GM21723 (cell line): ENCODE results near the gene LIPC.
A peak's percentile ranks its signal among the peaks of the same experiment; 100 is the strongest.

Experiments used
- ATAC-seq: cut with Tn5 transposase; IDR thresholded peaks from one replicate; pipeline ENCODE4 v1.9.1; 2021; ENCODE audit warnings: mild to moderate bottlenecking, moderate library complexity; ENCODE audit not compliant: unreplicated experiment

The LIPC gene

DNA sequence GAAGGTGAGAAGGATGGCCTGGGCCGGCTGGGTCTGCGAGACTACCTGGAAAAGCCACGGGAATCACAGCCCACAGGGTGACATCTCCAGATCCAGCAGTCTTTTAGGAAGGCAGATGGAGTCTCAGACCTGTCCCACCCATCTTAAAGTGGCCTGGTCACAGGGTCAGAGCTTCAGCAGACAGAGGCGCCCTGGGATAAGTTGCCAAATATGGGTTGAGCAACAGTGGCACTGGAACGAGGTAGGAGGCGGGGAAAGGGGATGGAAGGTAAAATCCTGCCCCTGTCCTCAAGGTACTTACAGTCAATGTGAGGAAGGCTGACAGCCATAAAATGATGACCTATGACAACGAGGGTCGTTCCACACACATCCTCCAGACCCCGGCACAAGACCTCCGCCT is 80.7 kb downstream of the LIPC start:
- no peak for ATAC-seq

DNA sequence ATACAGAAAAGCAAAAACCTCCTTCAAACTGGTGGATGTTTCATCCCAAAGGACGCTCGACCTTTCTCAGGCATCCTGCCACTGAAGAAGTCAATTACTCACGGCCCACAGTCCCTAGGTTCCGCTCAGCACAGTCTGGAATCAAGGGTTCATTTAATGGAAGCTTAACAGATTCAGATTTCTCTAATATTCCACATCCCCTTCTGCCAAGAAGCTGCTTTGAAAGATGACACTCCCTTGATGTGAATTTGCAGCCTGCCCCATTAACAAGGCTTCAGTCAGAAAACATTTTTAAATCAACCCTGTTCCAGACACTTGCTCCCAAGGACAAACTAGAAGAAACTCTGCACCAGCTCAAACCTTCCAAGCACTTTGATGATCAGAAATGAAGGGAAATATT is 81.2 kb downstream of the LIPC start:
- no peak for ATAC-seq

DNA sequence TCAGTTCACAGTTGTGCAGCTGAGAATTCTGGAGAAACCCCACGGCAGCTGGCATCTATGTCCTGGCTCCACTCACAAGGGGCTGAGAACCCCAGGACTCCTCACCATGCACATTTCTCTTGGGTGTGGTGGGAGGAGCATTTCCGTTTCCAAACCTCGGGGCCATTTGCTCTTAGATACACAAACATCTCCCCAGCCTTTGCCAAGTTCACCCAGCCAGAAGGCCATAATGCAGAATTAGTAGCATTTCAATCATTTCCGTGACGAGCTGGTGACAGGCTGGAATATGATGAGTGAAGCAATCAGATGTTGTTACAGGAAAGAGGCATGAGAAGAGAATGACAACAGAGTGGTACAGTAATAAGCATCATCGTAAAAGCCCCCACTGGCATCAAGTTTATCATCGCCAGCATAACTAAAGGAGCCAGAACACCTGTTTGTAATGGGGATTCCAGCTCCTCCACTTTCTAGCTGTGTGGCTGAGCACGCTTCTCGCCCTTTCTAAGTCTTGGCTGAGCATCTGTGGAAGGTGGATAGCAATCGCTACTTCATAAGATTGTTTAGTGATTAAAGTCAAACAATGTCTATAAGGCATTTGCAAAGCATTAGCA is 82.0 kb downstream of the LIPC start:
- ATAC-seq = no peak

DNA sequence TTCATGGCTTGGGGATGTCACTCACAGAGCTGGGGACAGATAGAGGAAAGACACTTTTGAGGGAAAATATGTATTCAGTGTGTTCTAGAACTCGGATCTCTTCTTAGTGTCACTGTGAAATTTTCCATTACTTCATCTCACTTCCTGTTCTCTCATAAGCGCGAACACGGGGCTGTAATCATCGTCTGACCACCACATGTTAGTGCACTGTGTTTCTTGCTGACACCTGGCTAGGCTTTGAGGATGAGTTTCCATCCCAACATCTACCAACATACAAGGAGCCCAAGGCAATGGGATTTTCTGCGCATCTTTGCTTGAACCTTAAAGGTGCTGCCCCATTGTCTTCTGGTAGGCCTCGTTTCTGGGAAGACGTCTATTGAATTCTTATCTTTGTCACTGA is 84.0 kb downstream of the LIPC start:
- no peak for ATAC-seq

DNA sequence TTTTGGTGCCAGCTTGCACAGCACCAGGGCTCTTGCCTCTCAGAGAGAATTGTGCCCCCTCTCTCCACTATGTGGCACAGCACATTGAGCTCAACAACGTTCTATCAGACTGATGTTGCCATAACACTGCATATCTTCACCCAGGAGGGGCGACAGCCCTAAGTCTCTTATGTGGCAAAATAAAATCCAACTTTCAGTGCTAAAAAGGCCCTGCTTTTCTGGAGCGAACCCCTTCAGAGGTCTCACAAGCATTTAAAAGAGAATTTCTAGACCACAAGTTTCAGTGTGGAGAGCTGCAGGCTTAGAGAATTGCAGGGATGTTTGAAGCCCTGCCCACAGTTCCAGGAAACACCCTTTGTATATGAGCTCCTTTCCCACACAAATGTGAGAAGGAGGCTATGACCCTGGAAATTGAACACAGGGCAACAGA is 85.5 kb downstream of the LIPC start:
- ATAC-seq = no peak

DNA sequence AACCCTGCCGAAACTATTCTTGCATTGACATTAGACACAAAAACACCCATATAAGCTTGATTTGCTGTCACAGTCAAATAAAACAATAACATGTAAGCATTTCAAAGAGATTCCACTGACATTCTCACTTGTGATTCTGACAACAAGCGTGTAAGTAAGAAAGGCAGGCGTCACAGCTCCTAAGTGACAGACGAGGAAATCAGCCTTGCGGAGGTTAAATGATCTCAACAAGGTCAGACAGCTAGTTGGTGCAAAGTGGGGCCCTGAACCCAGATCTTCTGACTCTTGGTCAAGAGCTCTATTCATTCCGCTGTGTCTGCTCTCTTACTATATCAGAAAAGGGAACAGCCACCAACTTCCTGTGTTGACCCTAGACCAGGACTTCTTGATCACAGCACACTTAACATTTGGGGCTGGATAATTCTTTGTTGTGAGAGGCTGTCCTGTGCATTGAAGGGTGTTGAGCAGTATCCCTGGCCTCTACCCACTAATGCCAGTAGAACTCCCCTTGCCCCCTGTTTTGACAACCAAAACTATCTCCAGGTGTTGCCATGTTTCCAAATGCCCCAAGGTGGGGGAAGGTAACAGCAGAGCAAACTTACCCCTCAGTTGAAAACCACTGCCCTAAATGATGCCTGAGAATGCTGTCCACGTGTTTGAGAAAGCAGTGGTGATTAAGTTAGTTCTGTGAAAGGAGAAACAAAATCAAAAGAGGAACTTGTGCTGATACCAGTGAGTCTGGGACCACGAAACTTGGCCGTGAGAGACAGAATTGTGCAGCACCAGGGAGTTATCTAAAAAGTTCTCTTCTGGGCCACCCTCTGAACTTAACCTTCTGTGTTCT is 86.1 kb downstream of the LIPC start:
- ATAC-seq = peak; percentile 83

DNA sequence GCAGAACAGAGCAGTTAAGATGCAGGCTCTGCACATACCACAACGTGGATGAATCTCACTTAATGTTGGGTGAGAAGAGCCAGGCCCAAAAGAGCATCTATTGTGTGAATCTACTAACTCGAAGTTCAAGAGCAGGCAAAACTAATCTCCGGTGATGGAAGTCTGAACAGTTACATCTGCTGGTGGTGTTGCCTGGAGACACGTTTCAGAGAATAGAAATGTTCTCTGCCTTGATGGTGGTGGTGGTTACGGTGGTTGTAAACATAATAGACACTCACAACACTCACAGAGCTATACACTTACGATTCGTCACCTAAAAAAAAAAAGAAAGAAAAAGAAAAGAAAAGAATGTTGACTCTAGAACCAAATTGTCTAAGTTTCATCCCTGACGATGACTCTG is 86.8 kb downstream of the LIPC start:
- no peak for ATAC-seq

DNA sequence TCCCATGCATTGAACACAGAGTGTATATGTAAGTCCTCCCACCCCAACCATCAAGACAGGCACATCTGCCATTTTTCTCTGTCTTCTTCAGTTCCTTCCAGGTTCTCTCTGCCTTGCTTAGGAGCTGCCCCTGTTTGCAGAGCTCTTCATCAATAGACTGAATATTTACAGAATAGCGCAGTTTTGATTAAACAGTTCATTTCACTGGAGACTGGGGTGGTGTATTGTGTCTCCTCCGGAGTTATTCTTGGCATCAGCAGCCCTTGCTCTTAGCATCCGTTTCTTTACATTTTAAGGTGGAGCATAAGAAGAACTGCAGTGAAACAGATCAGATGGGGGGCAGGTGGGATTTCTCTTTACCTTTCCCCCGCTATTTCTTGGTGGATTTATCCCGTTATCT is 87.7 kb downstream of the LIPC start:
- ATAC-seq = no peak

DNA sequence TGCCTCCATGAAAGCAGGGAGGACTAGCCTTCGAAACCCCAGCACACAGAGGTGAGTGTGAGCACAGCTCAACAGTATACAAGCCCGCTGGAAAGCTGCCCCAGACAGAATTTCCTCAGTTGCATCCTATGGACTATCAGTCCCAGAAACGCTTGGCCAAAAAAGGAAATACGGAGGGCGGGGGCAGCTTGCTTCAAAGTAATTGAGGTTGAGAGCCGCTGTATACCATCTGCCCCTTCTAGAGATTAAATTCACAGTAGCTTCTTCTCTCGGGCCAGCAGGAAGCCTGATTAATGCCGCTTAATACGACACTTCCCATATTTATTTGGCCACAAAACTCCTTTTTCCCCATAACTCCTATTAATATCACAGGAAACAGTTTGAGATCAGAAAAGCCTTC is 88.7 kb downstream of the LIPC start:
- ATAC-seq = no peak

DNA sequence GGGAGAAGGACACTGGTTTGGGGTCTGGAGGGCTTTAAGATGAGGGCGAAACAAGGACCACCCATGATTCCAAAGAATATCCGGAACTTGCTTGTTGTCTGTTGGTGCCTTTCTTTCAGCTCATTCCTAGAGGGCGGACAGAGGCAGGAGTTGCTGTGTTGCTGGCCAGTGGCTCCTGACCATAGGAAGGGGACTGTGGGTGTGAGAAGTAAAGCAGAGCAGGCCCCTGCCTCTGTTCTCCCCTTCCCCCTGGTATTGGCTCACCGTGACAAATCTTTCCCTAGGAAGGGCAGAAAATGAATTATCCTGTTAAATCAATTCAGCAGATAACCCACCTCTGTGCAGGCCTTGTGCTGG is 89.1 kb downstream of the LIPC start:
- no peak for ATAC-seq

DNA sequence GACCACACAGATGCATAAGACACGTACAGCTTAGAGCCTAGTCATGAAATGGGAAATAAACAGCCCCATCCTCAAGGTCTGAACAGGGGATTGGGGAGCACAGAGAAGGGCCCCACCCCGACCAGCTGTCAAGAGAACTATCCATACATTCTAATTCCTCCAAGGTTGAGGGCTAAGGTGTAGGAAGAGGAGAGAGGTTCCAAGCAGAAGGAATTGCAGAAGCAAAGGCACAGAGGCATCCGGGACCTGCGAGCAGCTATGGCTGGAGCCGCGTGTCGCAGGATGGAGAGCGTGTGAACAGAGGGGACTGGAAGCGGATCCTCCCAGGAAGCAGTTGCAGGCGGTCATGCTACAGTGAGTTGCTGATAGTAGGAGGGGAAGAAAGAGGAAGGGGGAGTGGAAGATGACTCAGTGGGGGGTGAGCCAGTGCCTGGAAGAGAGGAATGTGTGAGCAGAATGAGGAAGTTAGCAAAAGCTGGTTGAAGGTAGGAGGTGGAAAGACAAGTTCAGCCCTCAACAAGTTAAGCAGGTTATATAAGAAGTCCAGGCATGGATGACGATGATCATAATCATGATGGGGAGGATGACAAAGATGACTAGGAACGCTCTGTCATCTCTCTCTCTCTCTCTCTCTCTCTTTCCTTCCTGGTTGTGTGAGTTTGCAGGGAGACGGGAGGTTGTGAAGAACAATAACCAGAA is 89.7 kb downstream of the LIPC start:
- no peak for ATAC-seq

DNA sequence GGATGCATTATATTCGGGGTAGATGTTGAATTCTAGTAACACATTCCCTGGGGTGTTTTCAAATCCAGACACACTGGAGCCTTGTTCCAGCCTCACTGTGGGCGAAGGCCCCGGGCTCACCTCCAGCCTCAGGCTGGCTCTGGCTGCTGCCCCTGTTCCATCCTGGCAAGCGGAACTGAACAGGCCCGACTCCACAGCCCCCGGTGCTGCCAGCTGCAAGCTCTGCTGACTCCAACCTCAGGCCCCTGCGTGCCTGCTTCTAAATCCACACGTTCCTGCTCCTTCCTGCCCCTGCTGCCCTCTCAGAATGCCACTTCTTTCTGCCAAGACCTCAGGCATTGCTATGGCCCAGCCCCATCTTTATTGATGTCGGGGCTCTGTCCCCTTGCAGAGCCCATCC is 90.6 kb downstream of the LIPC start:
- no peak for ATAC-seq

DNA sequence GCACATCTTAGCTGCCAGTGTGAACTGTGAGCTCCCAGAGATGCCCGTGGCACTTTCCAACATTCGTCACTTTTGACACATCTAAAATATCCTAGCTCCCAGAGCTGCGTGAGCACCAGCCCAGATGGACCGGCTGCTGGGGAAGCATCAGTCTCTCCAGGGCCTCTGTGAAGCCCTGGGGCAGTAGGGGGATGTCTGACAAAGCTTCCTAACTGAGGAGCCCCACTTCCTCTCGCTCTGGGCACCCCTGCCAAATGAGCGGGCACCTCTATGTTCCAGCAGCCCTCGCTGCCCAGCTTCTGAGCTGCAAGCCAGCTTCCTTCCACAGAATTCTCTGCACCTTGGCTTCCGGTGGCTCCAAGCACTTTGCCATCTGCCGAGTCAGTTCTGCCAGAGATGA is 91.1 kb downstream of the LIPC start:
- ATAC-seq = no peak

DNA sequence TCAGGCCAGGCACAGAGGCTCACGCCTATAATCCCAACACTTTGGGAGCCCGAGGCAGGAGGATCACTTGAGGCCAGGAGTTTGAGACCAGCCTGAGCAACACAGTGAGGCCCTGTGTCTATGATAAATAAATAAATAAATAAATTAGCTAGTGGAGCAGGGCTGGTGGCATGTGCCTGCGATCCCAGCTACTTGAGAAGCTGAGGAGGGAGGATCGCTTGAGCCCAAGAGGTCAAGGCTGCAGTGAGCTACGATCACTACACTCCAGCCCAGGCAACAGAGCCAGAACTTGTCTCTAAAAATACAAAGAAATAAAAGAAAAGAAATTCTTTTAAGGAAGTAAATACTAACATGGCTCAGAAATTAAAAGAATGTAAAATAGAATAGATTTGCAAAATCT is 91.8 kb downstream of the LIPC start:
- ATAC-seq = no peak

DNA sequence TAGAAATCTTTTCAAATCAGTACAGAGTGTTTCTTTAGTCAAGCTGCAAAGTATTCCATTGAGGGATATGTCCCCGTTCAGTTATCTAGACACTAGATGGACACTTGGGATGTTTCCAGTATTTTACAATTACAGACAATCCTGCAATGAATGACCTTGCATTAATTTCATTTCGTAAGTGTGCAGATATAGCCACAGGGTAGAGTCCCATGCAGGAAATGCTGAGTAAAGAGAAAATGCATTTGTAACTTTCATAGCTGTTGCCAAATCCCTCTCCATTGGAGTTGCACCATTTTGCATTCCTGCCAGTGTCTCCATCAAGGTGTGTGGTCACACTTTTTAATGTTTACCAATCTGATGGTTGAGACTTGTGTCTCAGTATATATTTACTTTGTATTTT is 92.5 kb downstream of the LIPC start:
- ATAC-seq = no peak

DNA sequence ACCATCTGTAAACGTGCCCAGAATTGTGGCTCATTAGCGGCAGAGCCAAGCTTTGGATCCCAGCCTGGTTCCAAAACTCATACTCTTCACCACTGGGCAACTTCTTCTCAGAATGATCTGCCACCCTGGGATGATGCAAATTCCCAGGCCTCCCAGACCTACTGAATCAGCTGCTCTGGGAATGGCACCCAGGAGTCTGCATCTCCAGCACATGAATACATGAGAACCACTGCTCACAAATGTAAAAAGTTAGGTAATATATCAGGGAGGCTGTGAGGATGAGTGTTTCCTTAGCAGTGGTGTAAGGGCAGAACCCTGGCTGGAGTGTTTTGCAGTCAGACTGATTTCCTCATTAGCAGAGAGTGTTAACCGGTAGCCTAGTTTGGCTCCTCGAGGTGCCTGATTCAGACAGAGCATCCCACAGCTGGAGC is 94.2 kb downstream of the LIPC start:
- ATAC-seq = no peak

DNA sequence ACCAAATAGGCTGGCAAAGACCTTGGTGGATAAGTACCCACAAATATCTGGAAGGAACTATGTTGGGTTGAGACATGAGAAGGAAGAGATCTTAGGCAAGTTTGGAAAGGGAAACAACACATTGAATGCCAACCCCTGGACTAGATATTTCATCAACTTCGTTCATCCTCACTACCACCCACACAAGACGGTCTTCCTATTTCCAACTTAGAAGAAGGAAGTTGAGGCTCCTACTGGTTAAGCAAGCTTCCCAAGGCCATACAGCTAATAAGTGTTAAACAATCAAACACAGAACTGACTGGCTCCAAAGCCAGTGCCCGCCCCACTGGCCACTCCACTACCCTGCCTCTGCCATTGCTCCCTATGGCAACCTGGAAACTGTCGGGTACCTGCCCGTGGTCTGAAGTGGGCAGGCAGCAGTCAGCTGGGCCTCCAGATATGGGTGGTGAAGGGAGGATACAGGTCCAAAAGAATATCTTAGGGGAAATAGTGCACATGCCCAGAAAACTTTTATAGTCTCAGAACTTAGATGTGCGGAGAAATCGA is 94.9 kb downstream of the LIPC start:
- ATAC-seq = no peak

DNA sequence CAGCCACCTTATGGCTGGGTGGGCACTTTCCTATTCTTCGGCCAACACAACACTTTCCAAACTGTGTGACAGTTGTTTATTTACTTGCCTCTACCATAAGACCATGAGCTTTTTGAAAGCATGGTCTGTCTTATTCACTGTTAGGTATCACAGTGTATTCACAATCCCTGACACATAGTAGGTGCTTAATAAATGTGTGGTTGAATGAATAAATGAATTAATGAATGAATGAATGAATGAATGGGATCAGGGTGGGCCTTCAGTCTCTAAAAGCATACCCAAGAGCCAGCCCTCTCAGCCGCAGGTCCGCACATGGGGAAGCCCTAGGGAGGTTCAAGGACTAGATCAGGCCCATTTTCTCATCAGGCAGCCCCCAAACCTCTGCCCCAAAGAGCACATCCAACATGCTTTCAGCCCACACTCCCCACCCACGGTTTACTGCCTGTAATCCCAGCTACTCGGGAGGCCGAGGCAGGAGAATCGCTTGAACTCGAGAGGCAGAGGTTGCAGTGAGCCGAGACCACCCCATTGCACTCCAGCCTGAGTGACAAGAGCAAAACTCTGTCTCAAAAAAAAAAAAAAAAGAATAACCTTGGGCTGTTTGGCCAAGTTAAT is 95.9 kb downstream of the LIPC start:
- ATAC-seq = no peak

DNA sequence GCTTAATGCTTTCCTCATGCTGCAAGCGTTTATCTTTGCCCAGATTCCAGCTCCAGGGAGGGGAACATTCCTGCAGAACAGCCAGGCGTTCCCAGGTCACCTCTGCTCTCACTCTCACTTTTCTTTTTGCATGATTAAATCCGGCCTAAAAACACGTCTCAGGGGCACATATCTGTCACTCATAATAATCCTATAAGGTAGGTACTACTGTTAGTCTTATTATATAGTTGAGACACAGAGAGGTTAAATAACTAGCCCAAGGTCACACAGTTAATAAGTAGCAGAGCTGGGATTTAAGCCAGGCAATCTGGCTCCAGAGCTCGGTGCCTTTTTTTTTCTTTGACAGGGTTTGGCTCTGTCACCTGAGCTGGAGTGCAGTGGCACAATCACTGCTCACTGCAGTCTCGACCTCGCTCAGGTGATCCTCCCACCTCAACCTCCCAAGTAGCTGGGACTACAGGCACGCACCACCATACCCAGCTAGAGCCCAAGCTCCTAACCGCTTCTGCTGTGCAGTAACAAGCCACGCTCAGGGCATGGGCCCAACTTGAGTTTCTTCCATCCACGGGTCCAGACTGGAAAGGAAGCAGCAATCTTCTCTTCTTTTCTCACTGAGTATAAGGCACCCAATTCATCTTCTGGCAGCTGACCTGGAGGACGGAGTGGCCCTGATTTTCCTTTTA is 96.5 kb downstream of the LIPC start:
- no peak for ATAC-seq

DNA sequence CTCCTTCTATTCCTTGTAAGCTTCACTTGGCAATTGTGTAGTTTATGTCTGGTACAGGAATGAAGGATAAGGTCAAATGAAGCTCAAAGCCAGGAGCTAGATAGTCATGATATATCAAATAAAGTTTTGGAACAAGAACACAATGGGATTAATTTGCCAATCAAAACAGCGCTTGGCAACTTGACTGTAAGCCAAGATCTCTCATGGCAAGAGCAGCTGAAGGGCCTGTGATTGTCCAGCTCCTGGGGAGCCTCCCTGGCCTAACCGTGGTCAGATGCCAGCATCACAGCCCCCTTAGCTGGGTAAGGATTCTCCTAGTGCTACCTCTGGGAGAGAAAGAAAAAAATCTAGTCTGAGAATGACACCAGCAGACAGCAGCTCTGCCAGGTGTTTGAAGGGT is 97.2 kb downstream of the LIPC start:
- ATAC-seq = no peak

DNA sequence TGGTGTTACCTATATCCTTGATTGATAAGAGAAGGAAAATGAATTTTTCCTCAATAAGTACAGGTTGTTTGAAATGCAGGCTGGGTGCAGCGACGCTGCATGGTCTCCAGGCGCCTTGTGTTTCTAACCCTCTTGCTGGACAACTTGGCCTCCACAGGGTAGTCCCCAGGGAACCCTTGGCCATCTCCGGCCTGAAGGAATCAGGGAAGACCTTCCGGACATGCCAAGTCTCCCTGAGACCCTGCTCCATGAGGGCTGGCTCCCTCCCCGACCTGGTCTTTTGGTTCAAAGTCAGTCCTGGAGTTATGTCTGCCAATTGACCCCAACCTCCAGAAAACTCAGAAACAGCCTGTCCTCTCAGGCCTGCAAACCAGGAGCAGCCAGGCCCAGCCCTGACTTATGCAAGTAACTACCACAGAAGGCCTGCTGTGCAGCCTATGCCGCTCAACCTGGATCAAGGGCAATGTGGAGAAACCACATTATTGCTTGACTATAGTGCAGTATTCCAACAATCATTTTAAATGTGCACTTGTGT is 98.3 kb downstream of the LIPC start:
- ATAC-seq = no peak
